Measurements from ENCODE around the gene SLC28A1.

DNA sequence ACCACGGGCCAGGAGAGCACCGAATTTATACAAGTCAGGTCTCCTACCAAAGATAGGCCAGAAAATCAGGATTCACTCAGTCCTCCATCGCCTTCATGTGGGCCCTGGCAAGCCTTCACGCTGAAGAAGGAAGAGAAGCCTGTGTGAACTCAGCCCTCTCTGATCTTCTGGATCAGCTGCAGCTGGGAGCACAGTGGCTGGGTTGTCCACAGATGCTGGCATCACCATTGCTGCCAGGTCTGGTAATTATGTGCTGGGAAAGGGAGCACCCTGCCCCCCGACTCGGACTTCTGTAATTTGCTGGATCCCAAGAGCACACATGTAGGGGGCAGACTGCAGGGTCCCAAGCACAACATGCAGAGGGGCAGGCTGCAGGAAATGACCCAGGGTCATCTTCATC is 84.8 kb downstream of the SLC28A1 start:
- TF ChIP-seq POLR2A (IDR thresholded peaks at IDR 0.05; ENCODE audit: low read length), result no peak
- no peak for TF ChIP-seq GATA1 (IDR thresholded peaks at IDR 0.05; ENCODE audit: low read depth, low read length)

Data from erythroblast (primary cell).